C4-2B (cell line): Measurements from ENCODE around the gene MBNL1.

Source experiments
- H3K27ac ChIP-seq: fragments of 450-650 bp; 2 replicates; pipeline ENCODE4 v1.5.1; 2017
- ZFX ChIP-seq: fragments of 450-650 bp; IDR thresholded peaks from 2 replicates; pipeline ENCODE4 v1.6.1; 2017
- TF ChIP-seq, protein P1 (sequence below): fragments of 450-650 bp; conservative IDR thresholded peaks from 2 replicates; pipeline ENCODE4 v1.5.1; 2017; ENCODE audit warnings: mild to moderate bottlenecking

The MBNL1 gene

DNA sequence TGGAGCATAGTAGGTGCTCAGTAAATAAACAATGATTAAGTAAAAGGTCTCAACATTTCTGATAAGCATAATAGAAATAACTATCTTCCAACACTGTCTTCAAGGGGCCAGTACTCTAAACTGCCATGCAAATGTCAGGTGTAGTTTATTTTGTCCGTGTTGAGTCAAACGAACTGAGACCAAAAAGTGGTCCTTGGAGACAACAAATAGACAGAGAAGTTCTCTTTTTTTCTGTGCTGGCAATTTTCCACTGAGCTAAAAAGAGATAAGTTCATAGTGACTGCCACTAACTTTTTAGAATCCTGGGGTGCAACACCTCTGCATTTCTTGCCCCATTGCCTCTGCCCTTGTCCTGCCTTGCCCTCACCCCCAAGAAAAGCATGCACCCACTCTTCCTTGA is 14.7 kb upstream of the MBNL1 start:
- no peak for TF ChIP-seq ZFX
- TF ChIP-seq, protein P1, sequence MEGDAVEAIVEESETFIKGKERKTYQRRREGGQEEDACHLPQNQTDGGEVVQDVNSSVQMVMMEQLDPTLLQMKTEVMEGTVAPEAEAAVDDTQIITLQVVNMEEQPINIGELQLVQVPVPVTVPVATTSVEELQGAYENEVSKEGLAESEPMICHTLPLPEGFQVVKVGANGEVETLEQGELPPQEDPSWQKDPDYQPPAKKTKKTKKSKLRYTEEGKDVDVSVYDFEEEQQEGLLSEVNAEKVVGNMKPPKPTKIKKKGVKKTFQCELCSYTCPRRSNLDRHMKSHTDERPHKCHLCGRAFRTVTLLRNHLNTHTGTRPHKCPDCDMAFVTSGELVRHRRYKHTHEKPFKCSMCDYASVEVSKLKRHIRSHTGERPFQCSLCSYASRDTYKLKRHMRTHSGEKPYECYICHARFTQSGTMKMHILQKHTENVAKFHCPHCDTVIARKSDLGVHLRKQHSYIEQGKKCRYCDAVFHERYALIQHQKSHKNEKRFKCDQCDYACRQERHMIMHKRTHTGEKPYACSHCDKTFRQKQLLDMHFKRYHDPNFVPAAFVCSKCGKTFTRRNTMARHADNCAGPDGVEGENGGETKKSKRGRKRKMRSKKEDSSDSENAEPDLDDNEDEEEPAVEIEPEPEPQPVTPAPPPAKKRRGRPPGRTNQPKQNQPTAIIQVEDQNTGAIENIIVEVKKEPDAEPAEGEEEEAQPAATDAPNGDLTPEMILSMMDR: no peak

DNA sequence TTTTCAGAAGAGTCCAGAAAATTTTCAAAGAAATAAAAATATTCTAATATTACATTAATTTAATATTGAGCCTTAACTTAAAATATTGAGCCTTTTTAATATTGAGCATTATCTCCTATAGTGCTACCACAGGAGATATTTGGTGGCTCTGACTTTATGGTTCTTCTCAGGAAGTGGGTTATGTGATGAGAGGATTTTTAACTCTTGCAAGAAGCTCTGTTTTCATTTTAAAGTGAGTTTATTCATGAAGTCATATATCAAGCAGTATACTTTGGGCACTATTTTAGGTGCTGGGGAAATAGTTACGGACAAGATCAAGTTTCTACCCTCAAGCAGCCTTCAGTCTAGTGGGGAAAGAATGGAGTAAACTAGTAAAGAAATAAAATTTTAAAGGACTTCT is 13.4 kb upstream of the MBNL1 start:
- H3K27ac ChIP-seq: no peak overlapping the region
- TF ChIP-seq, protein P1: no peak
- TF ChIP-seq ZFX: no peak

More for the DNA sequence above, 14.7 kb upstream of the MBNL1 start:
- no peak overlapping the region for H3K27ac ChIP-seq

DNA sequence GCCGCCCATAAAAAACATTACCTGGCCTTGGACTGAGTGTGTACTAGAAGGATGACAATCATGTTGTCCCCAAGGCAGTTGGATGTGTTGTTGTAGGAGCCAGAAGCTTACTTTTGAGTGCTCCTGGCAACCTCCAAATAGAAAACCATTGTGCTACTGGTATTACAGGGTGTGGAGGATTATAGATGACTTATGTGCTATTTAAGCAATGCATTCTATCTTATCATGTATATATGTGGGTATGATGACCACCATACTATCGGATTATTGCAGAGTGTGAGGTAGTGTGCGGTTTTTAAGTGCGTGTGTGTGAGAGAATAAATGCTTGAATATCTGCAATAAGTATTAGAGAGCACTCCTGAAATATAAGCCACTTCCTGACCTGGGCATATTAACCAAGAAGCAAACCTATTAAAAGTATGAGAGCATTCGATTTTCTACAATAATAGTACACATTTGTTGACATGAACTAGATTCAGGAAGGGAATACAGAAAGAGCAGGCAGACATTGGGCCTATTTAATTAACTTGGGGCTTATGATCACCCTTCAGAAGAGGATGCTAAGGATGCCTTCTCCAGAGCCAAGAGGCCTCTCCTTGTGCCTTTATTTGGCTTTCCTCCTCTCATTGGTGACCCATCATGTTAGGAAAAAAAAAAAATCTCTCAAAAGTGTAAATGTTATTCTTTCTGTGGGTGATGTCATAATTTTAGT is 11.7 kb upstream of the MBNL1 start:
- TF ChIP-seq, protein P1: no peak
- TF ChIP-seq ZFX: no peak
- no peak overlapping the region for H3K27ac ChIP-seq

DNA sequence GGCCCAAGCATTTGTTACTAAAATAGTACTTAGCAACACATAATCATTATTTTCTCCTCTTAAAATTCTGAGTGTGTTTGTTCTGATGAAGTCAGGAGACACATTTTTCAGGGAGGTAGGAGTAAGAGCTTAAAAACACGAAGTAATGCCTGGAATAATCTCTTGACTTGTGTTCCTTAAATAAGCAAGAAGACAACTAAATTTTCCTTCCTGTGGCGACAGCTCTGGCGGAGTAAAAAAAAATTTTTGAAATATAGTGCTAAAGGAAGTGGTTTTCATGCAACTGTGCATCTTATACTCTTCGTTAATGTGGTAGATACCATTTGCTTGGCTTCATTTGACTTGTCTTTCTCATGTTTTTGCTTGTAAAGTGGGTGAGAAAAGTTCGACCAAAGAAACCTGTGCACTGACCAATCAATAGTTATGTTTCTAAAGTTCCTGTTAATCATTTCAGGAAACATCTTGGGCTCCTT is 11.1 kb upstream of the MBNL1 start:
- H3K27ac ChIP-seq: no peak overlapping the region
- TF ChIP-seq, protein P1: no peak
- TF ChIP-seq ZFX: no peak

DNA sequence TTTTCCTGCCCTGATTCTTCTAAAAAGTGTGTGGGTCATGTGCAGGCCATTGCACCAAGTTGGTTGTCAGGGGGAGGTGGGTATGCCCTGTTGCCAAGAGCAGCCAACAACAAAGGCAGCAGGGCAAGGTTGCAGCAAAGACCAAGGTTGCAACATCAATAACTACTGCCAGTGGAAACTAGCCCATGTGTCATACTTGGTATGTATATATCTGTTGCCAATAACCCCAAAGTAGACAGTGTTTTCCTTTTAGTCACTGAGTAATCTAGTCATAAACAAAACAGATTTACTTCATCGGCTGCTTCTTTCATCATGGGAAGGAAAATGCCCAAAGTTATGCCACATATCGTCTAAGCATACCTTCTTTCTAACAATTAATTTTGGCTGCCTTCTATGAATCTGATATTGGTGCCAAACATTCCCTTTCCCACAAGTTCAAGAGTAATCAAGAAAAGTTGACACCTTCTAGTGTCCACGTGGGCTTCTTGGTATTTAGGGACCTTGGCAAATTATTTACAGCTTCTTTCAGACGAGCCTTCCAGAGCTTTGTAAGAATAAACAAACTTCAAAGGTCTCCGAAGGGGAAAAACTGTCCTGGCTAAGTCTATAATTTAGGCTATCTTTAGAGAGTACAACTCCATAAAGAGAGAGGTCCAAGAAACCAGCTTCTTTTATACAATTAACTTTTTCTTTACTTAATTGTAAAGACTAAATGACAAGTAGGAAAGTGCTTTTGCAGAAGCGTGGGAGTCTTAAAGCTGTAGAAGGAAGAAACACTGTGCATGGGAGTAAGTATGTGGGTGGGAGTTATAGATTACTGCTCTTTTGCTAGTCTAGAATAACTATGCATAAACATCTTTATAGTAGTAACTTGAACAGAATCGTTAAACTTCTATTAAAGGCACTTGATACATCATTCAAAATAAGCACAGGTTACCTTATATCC is 10.0 kb upstream of the MBNL1 start:
- H3K27ac ChIP-seq: no peak overlapping the region
- TF ChIP-seq, protein P1: no peak
- TF ChIP-seq ZFX: no peak

DNA sequence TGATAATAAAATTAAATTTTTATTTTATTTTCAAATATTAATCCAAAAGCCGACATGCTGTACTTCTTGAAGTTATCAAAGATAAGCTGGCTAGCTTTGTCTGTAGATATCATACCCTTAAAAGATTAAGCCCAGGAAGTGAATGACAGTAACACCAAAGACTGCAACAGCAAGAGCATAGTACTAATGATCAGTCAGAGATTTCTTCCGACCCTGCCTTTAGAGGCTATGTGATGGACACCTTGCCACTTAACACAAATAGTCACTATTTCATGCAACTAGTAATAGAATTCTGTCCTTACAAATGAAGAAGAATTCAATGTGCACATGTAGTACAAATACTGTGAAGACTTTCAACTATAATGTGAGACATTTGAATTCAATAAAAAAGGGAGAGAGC is 9.3 kb upstream of the MBNL1 start:
- TF ChIP-seq, protein P1: no peak
- TF ChIP-seq ZFX: no peak
- no peak overlapping the region for H3K27ac ChIP-seq

DNA sequence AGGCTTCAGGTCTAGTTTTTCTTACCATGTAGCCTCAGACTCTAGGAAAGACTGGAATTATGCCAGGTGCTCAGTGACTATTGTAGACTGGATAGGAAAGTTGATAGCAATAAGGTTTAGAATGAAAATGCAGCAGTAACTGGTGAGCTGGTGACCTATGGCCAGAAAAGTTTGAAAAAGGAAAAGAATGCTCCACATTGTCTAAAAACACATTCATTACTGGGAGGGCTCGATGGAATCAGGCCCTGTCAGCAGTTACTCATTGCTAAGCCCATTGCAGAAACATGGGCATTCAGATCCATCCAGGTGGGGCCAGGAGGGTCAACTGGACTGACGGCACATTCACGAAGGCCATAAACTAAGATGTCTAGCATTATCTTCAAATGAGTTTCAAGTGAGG is 8.7 kb upstream of the MBNL1 start:
- no peak overlapping the region for H3K27ac ChIP-seq
- TF ChIP-seq, protein P1: no peak
- no peak for TF ChIP-seq ZFX
